HCT116 (cell line): ENCODE results near the gene RNF150. TPM values are rescaled to one million over a fixed set of nuclear protein-coding genes. Genes with fewer than 3 reads are reported as not detected.
A peak's percentile ranks its signal among the peaks of the same experiment; 100 is the strongest.

Experiments
- ATAC-seq: fragments of 200-7000 bp; cut with Tn5 transposase; 2 replicates; pipeline ENCODE4 v1.9.1; 2020; ENCODE audit warnings: mild to moderate bottlenecking, moderate library complexity
- BruUV-seq: library from RNA; stranded (reverse); fragments of 400-500 nt; replicated peaks from 2 replicates; lab custom pipeline; 2021; lab: Mats Ljungman, UMichigan
- CTCF ChIA-PET: fragments of 300-600 bp; sonication (Branson Sonifier 250); formaldehyde crosslinking; loops from one replicate; lab custom pipeline; 2021; ENCODE audit warnings: antibody characterized with exemption; lab: Charles Lee
- POLR2A ChIA-PET: fragments of 300-600, 350-600 bp; sonication (Branson Sonifier 250); formaldehyde crosslinking; loops from one replicate; lab custom pipeline; 2021; ENCODE audit warnings: antibody characterized with exemption; lab: Charles Lee
- RAD21 ChIA-PET, 2 experiments: fragments of 300-600 bp; sonication (Branson Sonifier 250); formaldehyde crosslinking; loops; one replicate each; lab custom pipeline; 2023; ENCODE audit warnings: low total read pairs in 2 of 2; ENCODE audit not compliant: uncharacterized antibody in 2 of 2, unreplicated experiment in 2 of 2, low non-redundant PET in 1 of 2; lab: Charles Lee
- DNase-seq: peaks from one replicate; pipeline ENCODE4 v3.0.0-alpha.2; 2010; ENCODE audit warnings: low read depth, low spot score
- H2AFZ ChIP-seq: fragments of 200-600 bp; shearing (Covaris generic), sonication (generic); 2 replicates; pipeline ENCODE4 v1.6.1; 2017; ENCODE audit warnings: low read depth, mixed run types, mixed read lengths, antibody characterized with exemption, low read length; ENCODE audit not compliant: poor library complexity, severe bottlenecking
- H3K27ac ChIP-seq: 2 replicates; pipeline ENCODE4 v1.5.1; 2012; ENCODE audit warnings: low read depth, low read length
- H3K27me3 ChIP-seq: fragments of 200-600 bp; sonication (generic); 2 replicates; pipeline ENCODE4 v1.6.1; 2016; ENCODE audit warnings: mixed run types, low read length, mixed read lengths; ENCODE audit not compliant: insufficient read depth
- H3K36me3 ChIP-seq, 2 experiments: fragments of 200-500 bp in 1 of 2; fragments of 200-600 bp in 1 of 2; sonication (Bioruptor generic) in 1 of 2; sonication (generic) in 1 of 2; 2 replicates each; pipeline versions ENCODE4 v1.5.1 to v1.6.1; 2014 to 2016; ENCODE audit warnings: low read length in 2 of 2, inconsistent platforms in 1 of 2, mixed read lengths in 1 of 2, mixed run types in 1 of 2; ENCODE audit not compliant: insufficient read depth in 2 of 2, control insufficient read depth in 1 of 2
- H3K4me1 ChIP-seq, 2 experiments: fragments of 200-600 bp in 1 of 2; sonication (generic) in 1 of 2; 2 replicates each; pipeline versions ENCODE4 v1.5.1 to v1.6.1; 2012 to 2017; ENCODE audit warnings: low read length in 2 of 2, inconsistent platforms in 1 of 2, mild to moderate bottlenecking in 1 of 2, mixed read lengths in 1 of 2, mixed run types in 1 of 2, moderate library complexity in 1 of 2; ENCODE audit not compliant: insufficient read depth in 2 of 2, control insufficient read depth in 1 of 2
- H3K4me2 ChIP-seq: fragments of 200-600 bp; sonication (generic); 2 replicates; pipeline ENCODE4 v1.6.1; 2017; ENCODE audit warnings: mixed run types, low read length, mixed read lengths
- H3K4me3 ChIP-seq, 2 experiments: fragments of 200-600 bp in 1 of 2; sonication (generic) in 1 of 2; replicated peaks in 1 of 2; 2 replicates each; pipeline ENCODE4 v1.5.1; 2011 to 2016; ENCODE audit warnings: low read length in 2 of 2, control low read depth in 1 of 2, low read depth in 1 of 2, mild to moderate bottlenecking in 1 of 2, mixed read lengths in 1 of 2, mixed run types in 1 of 2
- H3K79me2 ChIP-seq: fragments of 200-600 bp; sonication (generic); 2 replicates; pipeline ENCODE4 v1.6.1; 2017; ENCODE audit warnings: mild to moderate bottlenecking, mixed run types, low read length, moderate library complexity, mixed read lengths; ENCODE audit not compliant: insufficient read depth
- H3K9ac ChIP-seq: fragments of 200-600 bp; sonication (generic); 2 replicates; pipeline ENCODE4 v1.6.1; 2016; ENCODE audit warnings: low read length, mixed read lengths
- H3K9me2 ChIP-seq: fragments of 200-600 bp; sonication (generic), shearing (Covaris generic); 2 replicates; pipeline ENCODE4 v1.6.1; 2017; ENCODE audit warnings: mixed run types, mild to moderate bottlenecking, moderate library complexity; ENCODE audit not compliant: insufficient read depth
- H3K9me3 ChIP-seq, 2 experiments: fragments of 200-500 bp in 1 of 2; fragments of 200-600 bp in 1 of 2; sonication (Bioruptor generic) in 1 of 2; sonication (generic) in 1 of 2; 2 replicates each; pipeline ENCODE4 v1.6.1; 2014 to 2017; ENCODE audit warnings: low read length in 2 of 2, mixed read lengths in 2 of 2, inconsistent platforms in 1 of 2, low read depth in 1 of 2, mild to moderate bottlenecking in 1 of 2, mixed run types in 1 of 2, moderate library complexity in 1 of 2; ENCODE audit not compliant: control insufficient read depth in 1 of 2, insufficient read depth in 1 of 2
- H4K20me1 ChIP-seq: fragments of 200-600 bp; sonication (generic), shearing (Covaris generic); 2 replicates; pipeline ENCODE4 v1.6.1; 2017; ENCODE audit warnings: mixed run types, mild to moderate bottlenecking, moderate library complexity; ENCODE audit not compliant: insufficient read depth
- CBX3 ChIP-seq: IDR thresholded peaks from 2 replicates; pipeline ENCODE4 v1.6.1; 2012; ENCODE audit warnings: low read depth
- EGR1 ChIP-seq: IDR thresholded peaks from 2 replicates; pipeline ENCODE4 v1.6.1; 2012; ENCODE audit warnings: low read depth
- ELF1 ChIP-seq: IDR thresholded peaks from 2 replicates; pipeline ENCODE4 v1.6.1; 2012; ENCODE audit warnings: low read depth, borderline replicate concordance
- EZH2 ChIP-seq: fragments of 200-600 bp; sonication (generic); IDR thresholded peaks from 2 replicates; pipeline ENCODE4 v1.6.1; 2017; ENCODE audit warnings: antibody characterized with exemption, mixed run types
- EZH2phosphoT487 ChIP-seq: fragments of 200-600 bp; IDR thresholded peaks from 2 replicates; pipeline ENCODE4 v1.6.1; 2018; ENCODE audit warnings: antibody characterized with exemption, borderline replicate concordance
- FOSL1 ChIP-seq: IDR thresholded peaks from 2 replicates; pipeline ENCODE4 v1.6.1; 2012; ENCODE audit warnings: low read depth
- MAX ChIP-seq: IDR thresholded peaks from 2 replicates; pipeline ENCODE4 v1.6.1; 2012
- POLR2A ChIP-seq: IDR thresholded peaks from 2 replicates; pipeline ENCODE4 v1.7.0; 2011; ENCODE audit warnings: borderline replicate concordance; ENCODE audit not compliant: insufficient read depth, insufficient read length; ENCODE audit errors: extremely low read depth
- POLR2AphosphoS5 ChIP-seq: IDR thresholded peaks from 2 replicates; pipeline ENCODE4 v1.6.1; 2011; ENCODE audit warnings: mild to moderate bottlenecking, low read depth, low read length, moderate library complexity
- RAD21 ChIP-seq: IDR thresholded peaks from 2 replicates; pipeline ENCODE4 v1.6.1; 2012; ENCODE audit warnings: low read depth, mild to moderate bottlenecking
- REST ChIP-seq: IDR thresholded peaks from 2 replicates; pipeline ENCODE4 v1.6.1; 2012; ENCODE audit warnings: low read depth
- SIN3A ChIP-seq: IDR thresholded peaks from 2 replicates; pipeline ENCODE4 v1.6.1; 2012; ENCODE audit warnings: low read depth
- SRF ChIP-seq: IDR thresholded peaks from 2 replicates; pipeline ENCODE4 v1.6.1; 2012; ENCODE audit warnings: low read depth
- TCF7L2 ChIP-seq: IDR thresholded peaks from 2 replicates; pipeline ENCODE4 v1.7.0; 2011; ENCODE audit warnings: borderline replicate concordance, inconsistent platforms; ENCODE audit not compliant: insufficient read depth, insufficient read length; ENCODE audit errors: extremely low read depth
- YY1 ChIP-seq: IDR thresholded peaks from 2 replicates; pipeline ENCODE4 v1.6.1; 2011; ENCODE audit warnings: low read length, low read depth, moderate library complexity, mild to moderate bottlenecking; ENCODE audit not compliant: insufficient replicate concordance; ENCODE audit errors: extremely low read depth
- ZNF274 ChIP-seq: fragments of 200-500 bp; sonication (Bioruptor generic); IDR thresholded peaks from 2 replicates; pipeline ENCODE4 v1.6.1; 2014; ENCODE audit warnings: mild to moderate bottlenecking, low read depth, low read length, inconsistent platforms
- intact Hi-C: fragments of 100-400 bp; cut with micrococcal nuclease; formaldehyde crosslinking; loops from 2 replicates; pipeline ENCODE4 v1.10.0; 2022
- total RNA-seq: library from RNA; stranded (reverse); gene quantifications from one replicate; pipeline ENCODE4 v1.2.1, GENCODE V29; 2021; ENCODE audit not compliant: unreplicated experiment
- TF ChIP-seq, protein P1 (sequence below), 3 experiments: fragments of 200-600 bp in 1 of 3; sonication (generic) in 1 of 3; IDR thresholded peaks in 2 of 3; conservative IDR thresholded peaks in 1 of 3; 2 replicates each; pipeline ENCODE4 v1.5.1; 2012 to 2017; ENCODE audit warnings: low read depth in 2 of 3, low read length in 2 of 3, antibody characterized with exemption in 1 of 3, borderline replicate concordance in 1 of 3, control low read depth in 1 of 3, mild to moderate bottlenecking in 1 of 3, mixed read lengths in 1 of 3, mixed run types in 1 of 3, moderate library complexity in 1 of 3; ENCODE audit not compliant: insufficient read depth in 1 of 3

The RNF150 gene
- total RNA-seq, 1 experiment from 2014 or later, result 0.07 TPM

DNA sequence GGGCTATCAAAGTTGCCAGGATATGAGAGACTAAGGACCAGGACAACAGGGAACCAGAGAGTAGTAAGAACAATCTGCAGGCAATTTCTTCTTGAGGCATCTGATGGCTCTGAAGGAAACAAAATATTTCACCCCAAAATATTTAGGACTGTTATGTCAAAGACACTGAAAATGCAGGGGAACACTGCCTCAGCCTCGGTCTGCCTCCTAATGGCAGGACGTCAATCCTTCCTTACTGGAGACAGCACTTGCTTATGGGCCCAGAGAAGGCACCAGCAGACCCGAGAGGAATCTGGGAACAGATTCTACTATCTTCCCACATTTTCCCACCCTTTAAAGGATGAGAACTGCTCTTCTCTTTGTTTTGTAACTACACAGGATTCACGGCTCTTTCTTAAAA lies 23.3 kb downstream of the RNF150 start:
- POLR2A ChIA-PET, result no interaction called here
- H4K20me1 ChIP-seq, result no peaks in the 10 kb centered on the region

GRCh38 chr4:141107927-141108326 lies 25.3 kb downstream of the RNF150 start:
- H3K27me3 ChIP-seq, result no peaks in the 10 kb centered on the region
- H3K4me2 ChIP-seq, result no peak overlapping the region
- POLR2A ChIA-PET, result no interaction called here
- no peak for ATAC-seq
- H4K20me1 ChIP-seq, result no peaks in the 10 kb centered on the region
- no peak for DNase-seq
- BruUV-seq, result no TSS peak
- H3K4me1 ChIP-seq, result no peaks in the 10 kb centered on the region
- CTCF ChIA-PET, result no interaction called here
- no peak overlapping the region for H2AFZ ChIP-seq
- intact Hi-C loops, result no loop called here
- no peaks in the 10 kb centered on the region for H3K36me3 ChIP-seq
- H3K9me3 ChIP-seq, result no peaks in the 10 kb centered on the region
- RAD21 ChIA-PET, result no interaction called here
- no peak overlapping the region for H3K4me3 ChIP-seq
- H3K79me2 ChIP-seq, result no peaks in the 10 kb centered on the region
- H3K9ac ChIP-seq, result no peak overlapping the region
- no peaks in the 10 kb centered on the region for H3K9me2 ChIP-seq
- H3K27ac ChIP-seq, result no peak overlapping the region
- TF ChIP-seq, protein P1, sequence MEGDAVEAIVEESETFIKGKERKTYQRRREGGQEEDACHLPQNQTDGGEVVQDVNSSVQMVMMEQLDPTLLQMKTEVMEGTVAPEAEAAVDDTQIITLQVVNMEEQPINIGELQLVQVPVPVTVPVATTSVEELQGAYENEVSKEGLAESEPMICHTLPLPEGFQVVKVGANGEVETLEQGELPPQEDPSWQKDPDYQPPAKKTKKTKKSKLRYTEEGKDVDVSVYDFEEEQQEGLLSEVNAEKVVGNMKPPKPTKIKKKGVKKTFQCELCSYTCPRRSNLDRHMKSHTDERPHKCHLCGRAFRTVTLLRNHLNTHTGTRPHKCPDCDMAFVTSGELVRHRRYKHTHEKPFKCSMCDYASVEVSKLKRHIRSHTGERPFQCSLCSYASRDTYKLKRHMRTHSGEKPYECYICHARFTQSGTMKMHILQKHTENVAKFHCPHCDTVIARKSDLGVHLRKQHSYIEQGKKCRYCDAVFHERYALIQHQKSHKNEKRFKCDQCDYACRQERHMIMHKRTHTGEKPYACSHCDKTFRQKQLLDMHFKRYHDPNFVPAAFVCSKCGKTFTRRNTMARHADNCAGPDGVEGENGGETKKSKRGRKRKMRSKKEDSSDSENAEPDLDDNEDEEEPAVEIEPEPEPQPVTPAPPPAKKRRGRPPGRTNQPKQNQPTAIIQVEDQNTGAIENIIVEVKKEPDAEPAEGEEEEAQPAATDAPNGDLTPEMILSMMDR (IDR thresholded peaks at IDR 0.05 in 2 of 3, conservative IDR thresholded peaks at IDR 0.05 in 1 of 3; ENCODE audit: borderline replicate concordance in 1 of 3, insufficient read depth in 1 of 3, low read depth in 2 of 3, low read length in 2 of 3), result no peak
- TF ChIP-seq MAX (no peak), ZNF274 (no peak), EGR1 (no peak), YY1 (no peak), ELF1 (no peak), FOSL1 (no peak), EZH2phosphoT487 (no peak), TCF7L2 (no peak), SRF (no peak), SIN3A (no peak), POLR2AphosphoS5 (no peak), EZH2 (no peak), POLR2A (no peak), REST (no peak)

More for the DNA sequence above, 23.3 kb downstream of the RNF150 start:
- H3K36me3 ChIP-seq, result no peaks in the 10 kb centered on the region
- no peaks in the 10 kb centered on the region for H3K4me1 ChIP-seq
- no peak overlapping the region for H3K27ac ChIP-seq
- CTCF ChIA-PET, result no interaction called here
- RAD21 ChIA-PET, result no interaction called here
- no peak for TF ChIP-seq SIN3A
- peak; percentile 30 for TF ChIP-seq RAD21
- TF ChIP-seq POLR2A, result no peak
- TF ChIP-seq CBX3, result no peak
- no peak for TF ChIP-seq ELF1
- intact Hi-C loops, result no loop called here
- ATAC-seq, result no peak
- no peaks in the 10 kb centered on the region for H3K27me3 ChIP-seq
- H3K9ac ChIP-seq, result no peak overlapping the region
- H2AFZ ChIP-seq, result no peak overlapping the region
- BruUV-seq, result no TSS peak
- no peak overlapping the region for H3K4me3 ChIP-seq
- H3K4me2 ChIP-seq, result no peak overlapping the region
- H3K9me2 ChIP-seq, result no peaks in the 10 kb centered on the region
- no peaks in the 10 kb centered on the region for H3K79me2 ChIP-seq
- no peak for DNase-seq
- no peaks in the 10 kb centered on the region for H3K9me3 ChIP-seq
